Epithelial cell of proximal tubule (primary cell): Measurements from ENCODE around the gene A1BG. TPM values are rescaled to one million over a fixed set of nuclear protein-coding genes. Genes with fewer than 3 reads are reported as not detected.

Experiments
- DNase-seq: peaks from one replicate; pipeline ENCODE4 v3.0.0-alpha.2; 2011; ENCODE audit warnings: low read depth
- H3K4me3 ChIP-seq: 2 replicates; pipeline ENCODE4 v1.5.1; 2011; ENCODE audit warnings: low read depth, mild to moderate bottlenecking, low read length
- CTCF ChIP-seq: conservative IDR thresholded peaks from 2 replicates; pipeline ENCODE4 v1.5.1; 2012; ENCODE audit warnings: low read depth, mild to moderate bottlenecking, low read length
- total RNA-seq: library from RNA; depleted of rRNA; stranded (reverse); fragments of >200 nt; gene quantifications from 2 replicates; pipeline ENCODE4 v1.2.3, GENCODE V29; 2015

A1BG gene
- total RNA-seq, 1 donor from 2014 or later, result 20.1 TPM

DNA sequence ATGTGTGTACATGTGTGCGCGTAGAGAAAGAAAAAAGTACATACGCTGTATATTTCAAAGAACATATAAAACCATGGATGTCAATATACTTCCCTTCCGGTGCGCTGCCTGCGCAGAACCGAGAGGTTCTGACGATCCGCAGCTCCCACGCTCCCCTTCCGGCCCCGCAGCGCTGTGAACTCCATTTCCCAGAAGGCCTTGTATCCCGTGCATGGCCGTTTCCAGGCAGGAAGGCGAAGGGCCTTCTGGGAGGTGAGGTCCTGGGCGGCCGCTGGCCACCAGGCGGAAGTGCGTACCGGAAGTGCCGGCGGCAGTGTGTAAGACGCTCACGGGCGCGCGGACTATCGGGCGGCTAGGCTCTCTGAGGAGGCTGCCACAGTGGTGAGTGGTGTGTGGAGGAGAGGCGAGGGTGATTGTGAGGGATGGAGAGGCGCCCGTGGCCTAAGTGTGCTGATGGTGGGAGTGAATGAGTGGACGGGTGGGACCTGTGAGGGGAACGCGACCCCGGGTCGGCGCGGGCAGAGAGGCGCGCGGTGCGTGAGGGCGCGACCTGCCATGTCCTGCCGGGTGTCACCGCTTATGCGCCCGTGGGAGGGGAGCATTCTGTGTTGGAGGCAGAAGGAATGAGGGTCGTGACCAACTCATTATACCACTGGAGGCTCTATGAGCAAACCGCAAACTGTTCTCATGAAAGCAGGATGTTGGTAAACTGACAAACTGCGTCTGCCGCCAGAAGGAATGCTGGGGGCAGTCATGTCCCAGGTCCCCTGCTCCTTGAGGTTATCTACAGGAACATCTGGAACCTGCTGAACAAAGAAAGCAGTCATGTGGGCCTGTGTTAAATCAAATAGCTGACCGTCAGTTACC is 48.0 kb downstream of the A1BG start, which contains the start of gene ERVK3-1:
ERVK3-1 (plus strand) TSS at position 313 of the 867 bp plus-strand sequence. CDS start 6,792 bp downstream, outside the sequence.
- DNase-seq, result peak; percentile 72
- TF ChIP-seq CTCF, result no peak
- H3K4me3 ChIP-seq, result peak within 1 kb of the TSS; percentile 75

GRCh38 chr19:58304748-58305064 is 48.6 kb downstream of the A1BG start:
- no peak for DNase-seq
- H3K4me3 ChIP-seq, result peak overlapping the region; percentile 75
- TF ChIP-seq CTCF, result no peak

GRCh38 chr19:58304255-58304654 is 49.0 kb downstream of the A1BG start:
- peak overlapping the region; percentile 75 for H3K4me3 ChIP-seq
- DNase-seq, result no peak
- no peak for TF ChIP-seq CTCF

DNA sequence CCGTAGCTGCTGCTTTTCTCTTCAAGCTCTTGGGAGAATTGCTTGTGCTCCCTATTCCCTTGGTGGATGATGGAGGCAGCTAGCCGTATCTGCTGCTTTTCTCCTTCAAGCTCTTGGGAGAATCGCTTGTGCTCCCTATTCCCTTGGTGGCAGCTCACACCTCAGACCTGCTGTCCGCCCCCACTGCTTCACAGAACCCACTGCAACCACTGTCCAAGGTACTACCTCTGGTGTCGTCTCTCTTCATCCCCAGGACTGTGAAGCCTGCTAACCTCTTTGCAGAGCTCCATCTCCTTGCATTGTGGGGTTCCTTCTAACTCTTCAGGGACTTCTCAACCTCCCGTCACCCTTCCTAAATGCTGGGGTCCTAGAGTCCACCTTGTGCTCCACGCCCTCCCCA is 52.7 kb downstream of the A1BG start:
- no peak overlapping the region for H3K4me3 ChIP-seq
- no peak for TF ChIP-seq CTCF
- no peak for DNase-seq

DNA sequence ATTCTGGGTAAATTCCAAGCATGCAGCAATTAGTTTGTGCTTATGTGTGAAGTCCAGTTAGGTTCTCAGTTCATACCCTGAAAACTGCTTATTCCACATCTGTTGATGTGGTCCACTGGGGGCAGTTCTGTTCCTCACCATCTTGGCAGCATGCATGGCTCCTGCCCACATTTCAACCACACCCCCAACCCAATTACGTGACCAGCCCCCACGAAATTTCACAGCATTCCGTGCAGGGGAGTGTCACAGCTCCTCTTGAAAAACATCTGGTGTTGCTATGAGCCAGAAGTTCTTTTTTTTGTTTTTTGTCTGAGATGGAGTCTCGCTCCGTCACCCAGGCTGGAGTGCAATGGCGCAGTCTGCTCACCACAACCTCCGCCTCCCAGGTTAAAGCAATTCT is 57.2 kb downstream of the A1BG start:
- no peak for TF ChIP-seq CTCF
- no peak overlapping the region for H3K4me3 ChIP-seq
- no peak for DNase-seq

Other genes with a start within 250 kb of the A1BG start
- gene ZNF329, start 202.7 kb downstream of the A1BG start, total RNA-seq, result 4.1 and 7.1 TPM in 2 replicates
- gene ZNF274, start 170.4 kb downstream of the A1BG start, total RNA-seq, result 23.6 and 24.7 TPM in 2 replicates
- gene ZNF544, start 124.6 kb downstream of the A1BG start, total RNA-seq, result 54.5 and 58.9 TPM in 2 replicates
- gene ZNF8, start 74.5 kb downstream of the A1BG start, total RNA-seq, result 4.2 and 4.5 TPM in 2 replicates
- 40.4 and 51.0 TPM in 2 replicates for gene ERVK3-1, start 48.1 kb downstream of the A1BG start, total RNA-seq
- 1.3 and 1.9 TPM in 2 replicates for gene ZSCAN22, start 26.5 kb downstream of the A1BG start, total RNA-seq
- gene ZNF497, start 9.3 kb upstream of the A1BG start, total RNA-seq, result 0.06 and 0.14 TPM in 2 replicates
- 2.4 and 11.5 TPM in 2 replicates for gene ZNF837, start 27.5 kb upstream of the A1BG start, total RNA-seq
- gene RPS5, start 33.8 kb upstream of the A1BG start, total RNA-seq, result 1,628 and 2,421 TPM in 2 replicates
- gene RNF225, start 42.2 kb upstream of the A1BG start, total RNA-seq, result not detected in 2 replicates
- 5.3 and 10.5 TPM in 2 replicates for gene ZNF584, start 55.2 kb upstream of the A1BG start, total RNA-seq
- 1.8 and 2.4 TPM in 2 replicates for gene ZNF132, start 86.7 kb upstream of the A1BG start, total RNA-seq
- 0.98 and 3.8 TPM in 2 replicates for gene ZNF324B, start 98.1 kb upstream of the A1BG start, total RNA-seq
- 7.2 and 13.8 TPM in 2 replicates for gene ZNF324, start 113.6 kb upstream of the A1BG start, total RNA-seq
- 8.6 and 9.7 TPM in 2 replicates for gene ZNF446, start 122.9 kb upstream of the A1BG start, total RNA-seq
- gene SLC27A5, start 158.5 kb upstream of the A1BG start, total RNA-seq, result 14.8 and 15.8 TPM in 2 replicates
- gene ZBTB45, start 166.3 kb upstream of the A1BG start, total RNA-seq, result 18.2 and 23.7 TPM in 2 replicates
- gene TRIM28, start 190.6 kb upstream of the A1BG start, total RNA-seq, result 454 and 661 TPM in 2 replicates
- gene CHMP2A, start 201.6 kb upstream of the A1BG start, total RNA-seq, result 70.1 and 137 TPM in 2 replicates
- 37.4 and 49.9 TPM in 2 replicates for gene UBE2M, start 205.1 kb upstream of the A1BG start, total RNA-seq
- gene MZF1, start 219.8 kb upstream of the A1BG start, total RNA-seq, result 8.0 and 12.7 TPM in 2 replicates